Stimulated activated CD4-positive, alpha-beta T cell treated with anti-CD3 and anti-CD28 coated beads, TNF-alpha, amount 100 ng/mL, for 1 hour (primary cell): ENCODE results near the gene PEF1.

Experiments
- DNase-seq, 3 donors: peaks; one replicate each; pipeline ENCODE4 v3.0.0-alpha.2; 2020; ENCODE audit warnings: low read depth in 3 of 3, low spot score in 1 of 3

Gene PEF1, protein sequence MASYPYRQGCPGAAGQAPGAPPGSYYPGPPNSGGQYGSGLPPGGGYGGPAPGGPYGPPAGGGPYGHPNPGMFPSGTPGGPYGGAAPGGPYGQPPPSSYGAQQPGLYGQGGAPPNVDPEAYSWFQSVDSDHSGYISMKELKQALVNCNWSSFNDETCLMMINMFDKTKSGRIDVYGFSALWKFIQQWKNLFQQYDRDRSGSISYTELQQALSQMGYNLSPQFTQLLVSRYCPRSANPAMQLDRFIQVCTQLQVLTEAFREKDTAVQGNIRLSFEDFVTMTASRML

DNA sequence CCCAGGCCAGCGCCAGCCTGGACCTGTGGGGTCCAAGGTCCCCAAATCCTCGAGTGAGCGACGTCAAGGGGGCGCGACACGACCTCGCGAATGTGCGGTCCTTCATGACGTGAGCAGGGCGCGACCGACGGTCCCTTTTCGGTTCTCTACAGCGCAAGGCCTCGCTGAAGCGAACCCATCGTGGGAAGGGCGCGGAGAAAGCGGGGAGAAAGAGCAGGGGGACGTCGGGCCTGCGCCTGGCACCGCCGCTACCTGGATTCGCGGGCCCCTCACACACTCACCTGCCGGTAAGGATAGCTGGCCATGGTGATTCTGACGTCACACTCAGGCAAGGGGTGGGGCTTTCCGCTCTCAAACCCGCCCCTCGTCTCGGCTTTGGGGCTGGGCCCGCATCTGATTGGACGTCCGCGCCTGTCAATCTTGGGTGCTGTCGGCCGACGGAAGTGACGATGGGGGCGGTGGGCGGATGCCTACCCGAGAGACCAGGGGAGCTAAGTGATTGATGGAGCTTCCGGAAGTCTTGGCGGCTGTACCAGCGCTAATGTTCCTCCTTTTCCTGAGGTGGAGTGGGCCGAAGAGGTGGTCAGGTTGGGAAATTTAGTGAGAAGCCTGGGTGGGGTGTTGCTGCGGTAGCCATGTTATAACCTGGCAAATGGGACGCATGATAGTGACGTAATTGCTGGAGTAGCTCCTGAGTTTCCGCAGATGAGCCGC, at the start of gene PEF1:
TSS of gene PEF1 (minus strand) at position 317 of the 714 bp plus-strand sequence. CDS start at position 305, 12 bp downstream.
- peak; percentile 96 to 99 (median 96) for DNase-seq

DNA sequence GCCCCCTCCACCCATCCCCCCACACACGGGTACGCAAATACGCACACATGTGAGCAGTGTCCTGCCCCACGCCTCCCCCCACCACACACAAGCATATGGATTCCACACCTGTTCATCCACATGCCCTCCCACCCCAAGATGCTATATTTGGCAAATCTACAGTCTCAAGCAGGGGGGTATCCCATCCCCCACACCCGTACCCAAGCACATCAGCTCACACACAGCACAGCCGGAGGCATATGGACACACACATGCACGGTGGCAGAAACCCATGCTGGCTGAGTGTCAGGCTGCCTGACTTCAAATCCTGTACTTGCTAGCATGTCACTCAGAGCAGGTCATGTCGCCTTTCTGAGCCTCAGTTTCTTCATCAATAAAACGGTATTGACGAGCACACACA, 48.6 kb upstream of the PEF1 start:
- no peak for DNase-seq

DNA sequence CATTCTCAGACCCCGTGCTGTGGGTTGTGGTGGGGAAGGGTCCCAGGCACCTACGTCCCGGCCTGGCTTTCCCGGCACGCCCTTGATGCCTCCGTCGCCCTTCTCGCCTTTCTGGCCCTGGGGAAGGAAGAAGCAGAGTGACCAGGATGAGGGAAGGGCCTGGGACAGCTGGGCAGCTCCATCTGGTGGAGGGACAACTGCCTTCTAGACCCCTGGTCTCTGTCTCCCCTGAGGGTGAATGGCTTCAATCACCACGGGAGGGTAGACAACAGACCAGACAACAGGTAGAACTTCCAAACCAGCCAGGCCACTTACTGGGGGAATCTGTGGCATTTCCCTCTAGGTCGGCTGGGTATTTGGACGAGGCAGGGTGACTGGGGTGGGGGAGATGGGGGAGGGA, 47.3 kb upstream of the PEF1 start:
- DNase-seq: no peak

DNA sequence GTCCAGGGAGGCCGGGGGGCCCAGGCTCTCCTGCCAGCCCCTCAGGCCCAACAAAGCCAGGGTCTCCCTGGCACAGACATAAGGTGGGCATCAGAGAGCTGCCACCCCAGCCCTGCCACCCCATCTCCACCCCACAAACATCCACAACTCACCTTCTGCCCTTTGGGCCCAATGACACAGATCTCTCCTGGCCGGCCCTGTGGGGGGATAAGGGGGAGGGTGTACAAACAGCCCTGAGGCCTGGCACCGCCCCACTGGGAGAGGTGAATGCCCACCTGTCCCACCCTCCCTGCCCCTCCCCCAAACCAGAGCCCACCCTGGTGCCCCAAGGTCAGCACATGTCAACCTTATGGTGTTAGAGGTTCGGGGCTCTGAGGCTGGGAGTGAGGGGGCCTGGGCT, 46.8 kb upstream of the PEF1 start:
- no peak for DNase-seq

DNA sequence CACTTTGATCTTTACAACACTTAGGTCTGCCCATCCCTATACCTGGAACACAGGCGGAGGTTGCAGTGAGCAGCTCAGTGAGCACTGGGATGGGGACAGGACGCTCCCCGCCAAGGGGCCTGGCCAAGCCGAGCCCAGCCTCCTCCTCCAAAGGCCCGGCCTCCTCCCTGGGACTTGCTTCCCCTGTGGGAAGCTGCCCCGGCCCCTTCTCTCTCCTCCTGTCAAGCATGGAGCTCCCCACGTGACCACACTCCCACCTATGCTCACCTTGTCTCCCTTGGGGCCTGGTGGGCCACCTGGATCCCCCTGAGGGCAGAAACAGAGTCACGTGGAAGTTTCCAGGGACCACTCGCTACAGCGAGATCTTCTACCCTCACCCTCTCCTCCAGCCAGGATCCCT, 46.2 kb upstream of the PEF1 start:
- DNase-seq: no peak

DNA sequence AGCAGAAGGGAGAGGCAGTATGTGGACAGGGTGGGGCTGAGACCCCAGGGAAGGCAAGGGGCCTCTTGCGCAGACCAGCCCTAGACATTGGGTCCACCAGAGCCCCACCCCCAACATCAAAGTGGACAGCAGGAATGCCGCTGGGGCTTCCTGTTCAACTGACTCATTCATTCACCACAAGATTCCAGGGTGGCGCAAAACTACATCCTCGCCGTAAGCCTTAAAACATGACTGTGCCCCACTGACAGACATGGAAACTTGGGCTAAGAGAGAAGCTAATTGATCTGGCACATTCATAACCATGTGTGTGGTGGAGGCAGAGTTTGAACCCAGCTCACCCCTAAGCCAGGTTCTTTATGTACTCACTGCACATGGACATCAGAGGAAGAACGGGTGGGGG, 45.2 kb upstream of the PEF1 start:
- no peak for DNase-seq

DNA sequence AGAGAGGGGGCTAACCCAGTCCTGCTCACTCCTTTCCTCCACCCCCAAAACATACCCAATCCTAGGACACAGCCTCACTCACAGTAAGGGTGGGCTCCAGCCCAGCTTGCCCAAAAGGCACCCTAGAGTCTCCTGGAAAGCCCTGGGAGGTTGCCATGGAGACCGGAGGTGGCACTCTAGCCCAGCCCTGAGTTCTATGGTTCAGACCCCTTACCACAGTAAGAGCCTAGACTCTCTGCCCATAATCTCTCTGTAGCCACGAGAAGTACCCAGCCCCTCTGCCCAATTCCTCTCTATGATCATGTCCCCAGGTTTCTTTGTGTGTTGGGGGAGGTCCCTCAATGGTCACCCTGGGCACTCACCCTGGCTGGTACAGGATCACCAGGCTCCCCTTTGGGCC, 44.7 kb upstream of the PEF1 start:
- no peak for DNase-seq

DNA sequence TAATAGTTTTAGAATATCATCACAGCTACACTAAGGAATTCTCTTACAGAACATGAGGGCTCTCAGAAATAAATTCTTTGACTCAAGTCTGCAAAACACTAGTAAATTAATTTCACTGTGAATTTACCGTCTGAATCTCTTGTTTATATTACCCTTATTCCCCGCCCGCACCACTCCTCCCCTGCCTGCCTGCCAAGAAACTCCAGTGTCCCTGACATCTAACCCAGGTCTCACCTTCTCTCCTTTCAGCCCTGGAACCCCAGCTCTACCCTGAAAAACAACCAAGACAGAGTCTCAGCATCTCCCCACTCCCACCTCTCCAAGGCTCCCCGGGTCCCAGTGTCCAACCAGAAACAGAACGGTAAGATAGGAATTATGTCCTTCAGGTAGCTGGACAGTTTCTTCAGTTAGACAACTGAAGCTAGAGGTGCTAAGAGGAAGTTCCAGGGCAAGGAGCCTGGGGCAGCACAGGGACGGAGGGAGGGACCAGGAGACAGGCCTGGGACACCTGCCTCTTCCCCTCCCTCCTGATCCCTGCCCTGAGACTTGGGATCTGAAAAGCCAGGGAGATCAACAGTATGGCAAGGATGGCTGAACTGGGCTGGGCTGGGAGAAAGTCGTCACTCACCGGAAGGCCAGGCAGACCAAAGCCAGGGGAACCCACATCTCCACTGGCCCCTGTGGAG, 43.7 kb upstream of the PEF1 start:
- DNase-seq: no peak

DNA sequence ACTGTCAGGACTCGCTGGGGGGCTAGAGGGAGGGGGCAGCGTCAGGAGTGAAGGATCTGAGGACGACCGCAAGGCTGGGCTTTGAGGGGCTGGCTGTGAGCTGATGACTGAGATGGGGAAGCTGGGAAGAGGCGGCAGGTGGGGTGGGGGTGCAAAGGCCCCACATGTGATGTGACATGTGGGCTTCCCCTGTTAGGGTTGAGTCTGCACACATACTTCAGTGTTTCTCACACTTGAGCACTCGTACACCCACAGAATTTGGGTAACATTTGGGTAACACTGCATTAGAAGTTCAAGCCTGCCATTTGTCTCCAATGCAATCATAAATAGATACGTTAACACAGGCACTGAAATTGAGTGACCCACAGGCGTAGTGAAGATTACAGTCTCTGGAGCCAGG, 42.9 kb upstream of the PEF1 start:
- DNase-seq: no peak

DNA sequence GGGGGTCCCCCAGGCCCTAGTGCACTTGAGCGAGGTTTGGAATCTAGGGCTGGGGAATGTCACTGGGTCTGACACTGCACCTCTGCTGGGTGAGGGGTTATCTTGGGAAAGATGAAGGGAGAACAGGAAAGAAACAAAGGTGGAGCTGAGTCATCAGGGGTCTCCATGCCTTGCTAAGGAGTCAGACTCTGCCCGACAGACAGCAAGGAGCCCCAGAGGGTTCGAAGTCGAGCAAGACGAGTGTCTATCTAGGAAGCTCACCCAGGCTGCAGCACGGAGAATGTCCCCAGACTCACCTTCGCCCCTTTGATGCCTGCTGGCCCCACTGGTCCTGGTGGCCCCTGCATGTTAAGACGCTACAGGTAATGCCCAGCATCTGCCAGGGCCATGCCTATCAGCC, 41.1 kb upstream of the PEF1 start:
- DNase-seq: no peak

DNA sequence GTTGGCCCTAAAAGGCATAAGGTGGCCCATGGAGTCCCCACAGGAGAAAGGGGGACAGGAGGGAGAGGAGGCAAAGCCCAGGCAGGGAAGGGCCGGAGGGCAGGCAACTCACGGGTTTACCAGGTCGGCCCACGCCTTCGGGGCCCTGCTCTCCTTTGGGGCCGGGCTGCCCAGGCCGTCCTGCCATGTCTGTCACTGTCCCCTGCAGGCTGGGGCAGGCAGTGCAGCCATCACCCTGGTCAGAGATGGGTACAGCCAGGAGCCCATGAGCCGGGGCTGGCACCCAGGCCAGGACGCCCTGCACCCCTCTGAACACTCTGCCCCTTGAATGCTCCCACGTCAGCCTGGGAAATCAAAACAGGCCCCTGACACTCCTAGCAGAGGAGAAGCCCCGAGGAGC, 39.3 kb upstream of the PEF1 start:
- DNase-seq: no peak

DNA sequence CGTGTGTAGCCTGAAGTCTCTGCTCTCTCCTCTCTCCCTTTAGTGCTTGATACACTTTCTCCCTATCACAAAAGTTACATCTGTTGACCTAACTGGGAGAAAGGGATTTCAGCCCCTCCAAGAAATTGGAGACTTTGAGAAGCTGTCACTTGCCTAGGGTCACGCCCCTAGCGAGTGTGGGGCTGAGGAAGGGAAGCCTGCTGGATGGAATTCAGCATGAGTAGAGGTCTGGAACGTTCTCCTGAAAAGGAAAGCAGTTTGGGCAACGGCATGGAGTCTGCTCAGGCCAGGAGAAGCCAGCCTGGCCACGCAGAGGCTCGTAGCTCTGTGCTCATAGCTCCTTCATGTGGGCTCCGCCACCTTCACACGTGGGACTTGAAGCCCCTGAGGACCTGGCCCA, 36.7 kb upstream of the PEF1 start:
- DNase-seq: no peak

DNA sequence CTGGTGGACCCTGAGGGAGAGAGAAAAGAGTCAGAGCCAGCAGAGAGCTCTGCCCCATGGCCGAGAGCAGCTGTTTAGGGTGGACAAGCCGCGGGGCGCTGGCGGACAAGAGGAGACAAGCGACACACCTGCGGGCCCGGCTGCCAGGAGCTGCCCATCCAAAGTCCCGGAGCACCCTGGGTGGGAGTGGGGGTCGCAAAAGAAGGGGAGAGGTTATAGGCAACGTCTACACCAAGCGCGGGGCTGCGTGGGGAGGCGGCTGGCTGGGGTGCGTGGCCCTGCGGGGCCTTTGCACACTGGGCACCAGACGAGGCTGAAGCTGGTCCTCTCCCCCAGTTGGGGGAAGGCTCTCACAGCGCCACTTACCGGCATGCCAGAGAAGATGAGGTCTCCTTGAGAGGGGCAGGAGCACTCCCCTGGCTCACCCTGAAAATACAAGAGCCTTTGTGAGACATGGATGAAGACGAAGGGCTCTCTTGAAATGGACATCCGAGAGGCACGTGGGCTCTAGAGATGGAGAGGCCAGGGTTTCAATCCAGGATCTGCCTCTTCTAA, 35.1 kb upstream of the PEF1 start:
- DNase-seq: no peak

DNA sequence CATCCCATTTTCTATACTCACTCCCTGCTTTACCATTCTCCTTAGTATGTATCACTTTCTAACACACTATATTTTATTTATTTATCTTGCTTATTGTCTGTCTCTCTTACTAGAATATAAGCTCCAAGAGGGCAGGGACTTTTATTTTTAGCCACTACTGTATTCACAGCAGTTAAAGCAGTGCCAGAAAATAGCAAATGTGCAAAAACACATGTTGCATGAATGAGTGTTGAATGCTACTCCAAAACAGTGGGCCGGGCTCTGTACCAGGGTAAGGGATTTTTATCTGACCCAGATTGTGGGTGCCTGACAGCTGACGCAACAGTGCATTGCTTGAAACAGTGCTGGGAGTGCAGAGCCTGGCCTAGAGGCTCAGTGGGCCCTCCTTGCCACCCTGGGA, 34.4 kb upstream of the PEF1 start:
- no peak for DNase-seq

DNA sequence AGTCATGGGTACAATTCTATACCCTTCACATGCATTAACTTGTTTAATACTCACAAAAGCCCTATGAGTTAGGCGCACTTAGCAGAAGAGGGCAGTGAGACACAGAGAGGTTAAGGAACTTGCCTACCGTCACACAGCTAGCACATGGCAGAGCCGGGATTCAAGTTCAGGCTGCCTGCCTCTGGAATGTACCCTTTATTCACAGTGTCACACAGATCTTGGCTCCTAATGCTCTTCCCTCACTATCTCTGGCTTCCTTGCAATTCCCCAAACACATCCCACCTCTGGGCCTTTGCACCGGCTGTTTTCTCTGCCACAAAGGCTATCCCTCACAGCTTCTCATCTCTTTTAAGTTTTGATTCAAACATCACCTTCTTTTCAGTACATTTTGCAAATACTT, 34.0 kb upstream of the PEF1 start:
- DNase-seq: no peak

DNA sequence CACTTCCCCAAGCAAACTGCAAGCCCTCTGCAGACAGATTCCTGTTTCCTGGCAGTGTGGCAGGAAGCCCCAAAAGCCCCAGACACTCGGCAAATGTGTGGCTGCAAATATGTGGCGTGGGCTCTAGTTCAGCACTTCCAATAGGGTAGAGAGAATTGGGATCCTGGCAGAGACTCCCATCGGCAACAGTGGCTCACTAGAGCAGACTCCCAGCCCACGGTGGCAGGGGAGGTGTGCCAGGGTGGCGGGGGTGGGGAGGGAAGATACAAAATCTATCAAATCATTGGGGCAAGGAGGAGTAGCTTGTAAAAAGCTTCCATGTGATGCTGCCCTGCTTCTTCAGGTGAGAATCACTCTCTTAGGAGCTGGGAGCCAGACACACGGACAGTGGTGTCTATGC, 33.3 kb upstream of the PEF1 start:
- DNase-seq: no peak

DNA sequence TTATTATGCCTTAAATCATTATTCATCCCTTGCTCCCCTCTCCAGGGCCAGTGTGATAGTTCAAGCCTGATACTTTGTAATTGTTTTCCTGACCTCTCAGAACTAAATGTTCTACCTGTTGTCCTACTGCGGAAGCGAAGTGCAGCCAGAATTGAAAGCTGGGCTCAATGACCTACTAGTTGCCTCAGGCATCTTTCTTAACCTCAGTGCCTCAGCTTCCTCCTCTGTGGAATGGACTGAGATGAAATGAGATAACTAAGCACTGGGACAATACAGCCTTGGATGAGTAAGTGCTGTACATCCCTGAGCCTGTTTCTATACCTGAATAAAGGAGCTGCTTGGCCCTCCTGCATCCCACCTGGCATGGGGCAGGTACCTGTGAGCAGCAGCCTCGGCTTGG, 32.7 kb upstream of the PEF1 start:
- DNase-seq: no peak

DNA sequence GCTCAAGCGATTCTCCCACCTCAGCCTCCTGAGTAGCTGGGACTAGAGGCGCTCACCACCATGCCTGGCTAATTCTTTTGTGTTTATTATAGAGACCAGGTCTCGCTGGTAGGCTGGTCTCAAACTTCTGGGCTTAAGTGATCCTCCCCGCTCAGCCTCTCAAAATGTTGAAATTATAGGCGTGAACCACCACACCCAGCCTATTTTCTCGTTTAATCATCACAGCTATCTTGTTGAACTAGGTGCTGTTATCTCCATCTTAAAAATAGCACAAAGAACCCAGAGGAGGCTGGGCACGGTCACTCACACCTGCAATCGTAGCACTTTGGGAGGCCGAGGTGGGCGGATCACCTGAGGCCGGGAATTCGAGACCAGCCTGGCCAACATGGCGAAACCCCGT, 31.1 kb upstream of the PEF1 start:
- no peak for DNase-seq

DNA sequence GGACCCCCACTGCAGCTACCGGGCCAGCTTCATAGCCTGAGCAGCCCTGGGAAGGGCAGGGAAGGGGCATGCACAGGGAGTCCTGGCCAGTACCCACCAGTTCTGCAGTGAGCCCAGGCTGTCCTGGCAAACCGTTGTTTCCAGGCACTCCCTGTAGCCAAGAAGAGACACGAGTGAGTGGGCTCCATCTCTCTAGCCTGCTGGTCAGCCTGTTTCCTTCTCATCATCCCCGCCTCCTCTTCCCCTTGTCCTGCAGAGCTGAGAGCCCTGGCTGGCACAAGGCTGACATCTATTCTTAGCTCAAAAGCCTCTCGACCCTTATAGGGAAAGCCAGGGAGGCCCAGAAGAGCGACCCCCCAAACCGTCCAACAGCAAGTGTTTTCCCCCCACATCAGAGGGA, 30.5 kb upstream of the PEF1 start:
- no peak for DNase-seq

DNA sequence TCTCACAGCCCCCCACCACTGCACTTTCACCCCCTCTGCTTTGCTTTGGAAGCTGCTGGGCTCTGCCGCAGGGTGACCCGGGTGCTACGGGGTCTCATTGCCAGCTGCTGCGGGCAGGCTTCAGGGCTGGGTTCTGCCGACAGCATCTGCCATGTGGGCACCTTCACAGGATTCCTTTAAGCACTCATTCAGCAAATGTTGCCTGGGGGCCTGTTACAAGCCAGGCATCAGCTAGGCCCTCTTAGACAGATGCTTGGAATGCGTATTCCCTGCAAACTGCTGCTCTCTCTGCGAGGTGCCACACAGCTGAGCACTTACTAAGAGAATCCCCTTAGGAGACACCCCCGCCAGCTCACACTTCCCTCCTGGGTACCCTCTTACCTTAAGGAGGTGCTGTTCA, 29.9 kb upstream of the PEF1 start:
- DNase-seq: no peak

DNA sequence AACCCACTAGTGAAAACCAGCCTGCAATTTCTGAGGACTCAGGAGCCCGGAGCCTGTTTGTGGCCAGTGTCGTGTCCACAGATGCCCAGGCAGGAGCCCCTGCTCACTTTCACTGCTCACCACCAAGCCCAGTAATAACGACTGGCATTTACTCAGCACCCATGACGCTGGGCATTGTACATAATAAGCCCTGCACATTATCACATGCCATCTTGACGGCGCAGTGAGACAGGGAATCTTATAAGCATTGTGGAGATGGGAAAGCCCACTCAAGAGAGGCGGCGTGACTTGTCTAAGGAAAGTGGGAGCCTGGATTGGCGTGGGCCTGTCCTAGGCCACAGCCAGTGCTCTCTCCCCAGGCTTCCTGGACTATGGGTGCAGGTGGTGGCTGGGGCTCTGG, 28.8 kb upstream of the PEF1 start:
- no peak for DNase-seq

DNA sequence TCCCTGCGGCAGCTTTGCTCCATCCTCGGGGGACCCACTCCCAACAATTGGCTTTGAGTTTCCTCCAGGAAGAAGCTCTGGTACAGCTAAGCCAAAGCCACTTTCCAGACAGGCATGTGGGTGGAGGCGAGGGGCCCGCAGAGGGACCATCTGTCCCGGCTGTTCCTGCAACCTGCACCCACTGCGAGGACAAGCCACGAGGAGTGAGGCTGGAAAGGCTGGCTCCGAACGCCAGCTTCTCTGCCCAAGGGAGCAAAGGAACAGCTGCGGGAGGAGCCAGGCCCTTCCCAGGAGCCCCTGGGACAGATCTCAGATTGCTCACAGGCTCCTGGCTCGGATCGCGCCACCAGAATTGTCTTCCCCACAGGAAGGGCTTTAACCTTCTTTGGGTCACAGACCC, 28.3 kb upstream of the PEF1 start:
- DNase-seq: no peak
